OCI-LY7 (cell line): ENCODE data around the gene SAMD10. TPM values are rescaled to one million over a fixed set of nuclear protein-coding genes. Genes with fewer than 3 reads are reported as not detected.

Experiments used
- BruUV-seq: library from RNA; stranded (reverse); fragments of 400-500 nt; replicated peaks from 2 replicates; lab custom pipeline; 2021; lab: Mats Ljungman, UMichigan
- CTCF ChIA-PET: fragments of 300-600 bp; sonication (Branson Sonifier 250); formaldehyde crosslinking; loops from one replicate; lab custom pipeline; 2022; ENCODE audit warnings: antibody characterized with exemption; ENCODE audit not compliant: unreplicated experiment; lab: Charles Lee
- POLR2A ChIA-PET: fragments of 300-600 bp; sonication (Branson Sonifier 250); formaldehyde crosslinking; loops from one replicate; lab custom pipeline; 2022; ENCODE audit warnings: antibody characterized with exemption; lab: Charles Lee
- DNase-seq: peaks from one replicate; pipeline ENCODE4 v3.0.0-alpha.2; 2015; ENCODE audit warnings: low spot score
- H2AFZ ChIP-seq: fragments of 200-600 bp; sonication (generic), shearing (Covaris generic); 2 replicates; pipeline ENCODE4 v1.6.1; 2014; ENCODE audit warnings: mild to moderate bottlenecking, antibody characterized with exemption, low read length, moderate library complexity
- H3K27ac ChIP-seq: fragments of 200-600 bp; sonication (generic); 2 replicates; pipeline ENCODE4 v1.5.1; 2014; ENCODE audit warnings: mixed run types, low read depth, mild to moderate bottlenecking, moderate library complexity, low read length, inconsistent platforms; ENCODE audit not compliant: poor library complexity, severe bottlenecking
- H3K36me3 ChIP-seq: fragments of 200-600 bp; sonication (generic); 2 replicates; pipeline ENCODE4 v1.6.1; 2014; ENCODE audit warnings: mild to moderate bottlenecking, antibody characterized with exemption, low read length, moderate library complexity, mixed read lengths; ENCODE audit not compliant: insufficient read depth
- H3K4me1 ChIP-seq: fragments of 200-600 bp; sonication (generic); 2 replicates; pipeline ENCODE4 v1.5.1; 2014; ENCODE audit warnings: mild to moderate bottlenecking, low read length; ENCODE audit not compliant: insufficient read depth, poor library complexity, severe bottlenecking
- H3K4me2 ChIP-seq: fragments of 200-600 bp; sonication (generic); 2 replicates; pipeline ENCODE4 v1.6.1; 2014; ENCODE audit warnings: mild to moderate bottlenecking, low read length
- H3K4me3 ChIP-seq: fragments of 200-600 bp; sonication (generic); 2 replicates; pipeline ENCODE4 v1.5.1; 2014; ENCODE audit warnings: mild to moderate bottlenecking, low read depth, low read length; ENCODE audit not compliant: poor library complexity, severe bottlenecking
- H3K79me2 ChIP-seq: fragments of 200-600 bp; sonication (generic); 2 replicates; pipeline ENCODE4 v1.6.1; 2016; ENCODE audit warnings: low read depth, mild to moderate bottlenecking, low read length, moderate library complexity, mixed read lengths; ENCODE audit not compliant: insufficient read depth
- H3K9me2 ChIP-seq: fragments of 200-600 bp; sonication (generic); 2 replicates; pipeline ENCODE4 v1.6.1; 2016; ENCODE audit warnings: mild to moderate bottlenecking, low read length, mixed read lengths; ENCODE audit not compliant: insufficient read depth
- H3K9me3 ChIP-seq: fragments of 200-600 bp; sonication (generic); 2 replicates; pipeline ENCODE4 v1.6.1; 2014; ENCODE audit warnings: mild to moderate bottlenecking, mixed run types, low read length, mixed read lengths
- H4K20me1 ChIP-seq: fragments of 200-600 bp; sonication (generic); 2 replicates; pipeline ENCODE4 v1.6.1; 2014; ENCODE audit warnings: mild to moderate bottlenecking, antibody characterized with exemption, low read length, moderate library complexity, mixed read lengths; ENCODE audit not compliant: insufficient read depth
- EZH2phosphoT487 ChIP-seq: fragments of 200-600 bp; sonication (generic); IDR thresholded peaks from 2 replicates; pipeline ENCODE4 v1.6.1; 2018; ENCODE audit warnings: low read depth, borderline replicate concordance, mild to moderate bottlenecking, mixed run types, antibody characterized with exemption, low read length, moderate library complexity, mixed read lengths
- intact Hi-C: fragments of 100-400 bp; cut with micrococcal nuclease; formaldehyde crosslinking; loops from one replicate; pipeline ENCODE4 v1.10.0; 2022; ENCODE audit not compliant: unreplicated experiment
- total RNA-seq, 2 experiments: library from RNA; depleted of rRNA in 1 of 2; stranded (reverse); fragments of >200 nt in 1 of 2; shearing (Covaris generic) in 1 of 2; gene quantifications; 2 replicates each; pipeline ENCODE4 v1.2.3, GENCODE V29; 2014 to 2022
- TF ChIP-seq, protein P1 (sequence below): fragments of 200-600 bp; sonication (generic); conservative IDR thresholded peaks from 2 replicates; pipeline ENCODE4 v1.5.1; 2014; ENCODE audit warnings: mild to moderate bottlenecking, antibody characterized with exemption, low read length, moderate library complexity, mixed read lengths

The SAMD10 gene
- total RNA-seq, 2 experiments from 2014 or later: 11.9 to 12.0 TPM

DNA sequence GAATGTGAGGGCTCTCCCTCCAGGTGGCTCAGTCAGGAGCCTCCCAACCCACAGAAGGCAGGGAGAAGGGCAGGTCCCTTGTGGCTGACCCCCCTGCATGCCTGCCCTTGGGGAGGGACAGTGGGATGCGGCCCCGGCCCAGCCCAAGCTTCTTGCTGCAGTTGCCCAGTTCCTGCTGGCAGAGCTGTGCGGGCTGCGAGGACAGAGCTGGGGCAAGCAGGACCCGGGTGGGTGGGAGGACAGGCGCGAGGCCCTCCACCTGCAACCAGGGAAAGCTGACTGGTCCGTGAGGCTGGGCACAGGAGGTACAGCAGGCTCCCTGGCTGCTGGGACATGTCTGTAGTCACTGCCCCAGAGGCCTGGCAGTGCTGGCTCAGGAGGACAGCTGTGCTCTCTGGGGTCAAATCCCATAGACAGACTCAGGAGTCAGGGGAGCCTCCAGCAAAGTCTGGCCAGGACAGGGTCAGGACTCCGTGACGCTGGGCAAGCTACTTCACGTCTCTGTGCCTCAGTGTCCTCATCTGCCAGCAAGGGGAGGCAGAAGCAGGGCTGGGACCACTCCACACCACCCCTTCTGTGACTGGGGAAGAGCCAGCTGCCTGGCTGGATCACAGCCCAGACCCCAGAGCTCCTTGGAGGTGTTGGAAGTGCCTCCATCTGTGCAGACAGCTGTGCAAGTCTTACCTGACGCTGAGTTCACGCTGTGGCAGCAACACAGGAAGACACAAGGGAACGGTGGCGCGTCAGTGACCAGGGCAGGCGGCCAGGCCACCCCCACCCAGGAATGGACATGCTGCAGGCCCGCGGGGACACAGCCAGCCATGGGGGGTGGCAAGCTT, 36.3 kb downstream of the SAMD10 start:
- H4K20me1 ChIP-seq: no peaks in the 10 kb centered on the region
- H3K4me2 ChIP-seq: no peak overlapping the region
- H3K9me2 ChIP-seq: no peaks in the 10 kb centered on the region
- no peak overlapping the region for H3K27ac ChIP-seq
- 0 out of 2 replicates have a peak, but pooled peaks cover 6% of the 10 kb centered on the region for H3K79me2 ChIP-seq
- BruUV-seq: no TSS peak
- ChIA-PET CTCF (no interaction called here), POLR2A (interaction anchor here (0.7 kb wide), 1 partner anchor 24 kb away, joined by 3 read pairs; no protein-coding TSS in a partner anchor)
- no peak overlapping the region for H3K4me3 ChIP-seq
- TF ChIP-seq EZH2phosphoT487: no peak
- TF ChIP-seq, protein P1, sequence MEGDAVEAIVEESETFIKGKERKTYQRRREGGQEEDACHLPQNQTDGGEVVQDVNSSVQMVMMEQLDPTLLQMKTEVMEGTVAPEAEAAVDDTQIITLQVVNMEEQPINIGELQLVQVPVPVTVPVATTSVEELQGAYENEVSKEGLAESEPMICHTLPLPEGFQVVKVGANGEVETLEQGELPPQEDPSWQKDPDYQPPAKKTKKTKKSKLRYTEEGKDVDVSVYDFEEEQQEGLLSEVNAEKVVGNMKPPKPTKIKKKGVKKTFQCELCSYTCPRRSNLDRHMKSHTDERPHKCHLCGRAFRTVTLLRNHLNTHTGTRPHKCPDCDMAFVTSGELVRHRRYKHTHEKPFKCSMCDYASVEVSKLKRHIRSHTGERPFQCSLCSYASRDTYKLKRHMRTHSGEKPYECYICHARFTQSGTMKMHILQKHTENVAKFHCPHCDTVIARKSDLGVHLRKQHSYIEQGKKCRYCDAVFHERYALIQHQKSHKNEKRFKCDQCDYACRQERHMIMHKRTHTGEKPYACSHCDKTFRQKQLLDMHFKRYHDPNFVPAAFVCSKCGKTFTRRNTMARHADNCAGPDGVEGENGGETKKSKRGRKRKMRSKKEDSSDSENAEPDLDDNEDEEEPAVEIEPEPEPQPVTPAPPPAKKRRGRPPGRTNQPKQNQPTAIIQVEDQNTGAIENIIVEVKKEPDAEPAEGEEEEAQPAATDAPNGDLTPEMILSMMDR: no peak
- H3K4me1 ChIP-seq: peaks cover 15% of the 10 kb centered on the region
- H2AFZ ChIP-seq: no peak overlapping the region
- H3K36me3 ChIP-seq: peaks cover 58% of the 10 kb centered on the region
- DNase-seq: no peak
- intact Hi-C loops: no loop called here
- no peaks in the 10 kb centered on the region for H3K9me3 ChIP-seq

DNA sequence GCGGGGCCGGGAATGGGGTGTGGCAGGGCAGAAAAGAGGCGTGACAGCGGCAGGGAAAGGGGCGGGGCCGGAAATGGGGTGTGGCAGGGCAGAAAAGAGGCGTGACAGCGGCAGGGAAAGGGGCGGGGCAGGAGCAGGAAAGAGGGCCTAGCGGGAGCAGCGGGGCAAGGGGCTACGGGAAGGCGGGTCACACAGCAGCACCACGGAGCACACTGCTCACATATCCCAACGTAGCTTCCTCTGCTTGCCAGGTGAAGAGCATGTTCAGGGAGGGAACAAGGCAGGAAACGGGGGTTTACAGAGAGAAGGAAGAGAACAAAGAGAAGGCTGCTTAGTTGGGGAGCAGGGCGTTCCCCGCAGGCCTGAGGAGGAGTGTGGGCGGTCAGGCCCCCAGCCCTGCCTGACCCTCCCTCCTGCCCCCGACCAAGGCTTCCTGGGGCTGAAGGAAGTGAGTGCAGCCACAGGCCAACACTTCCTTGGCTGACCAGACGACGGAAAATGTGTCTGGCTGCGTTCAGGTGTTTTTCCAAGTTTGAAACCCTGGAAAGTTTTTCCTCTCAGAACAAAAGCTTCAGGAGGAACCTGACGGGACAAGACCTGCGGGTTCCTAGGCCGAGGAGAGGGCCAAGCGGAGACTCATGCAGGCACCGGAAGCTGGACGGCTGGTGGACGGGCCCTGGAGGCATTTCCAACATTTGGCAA, 37.0 kb downstream of the SAMD10 start:
- ChIA-PET POLR2A (no interaction called here), CTCF (no interaction called here)
- intact Hi-C loops: no loop called here
- TF ChIP-seq EZH2phosphoT487: no peak
- TF ChIP-seq, protein P1: no peak
- H3K4me3 ChIP-seq: no peak overlapping the region
- H2AFZ ChIP-seq: no peak overlapping the region
- peak; percentile 82 for DNase-seq
- no peaks in the 10 kb centered on the region for H3K9me3 ChIP-seq
- no TSS peak for BruUV-seq
- H3K36me3 ChIP-seq: peaks cover 65% of the 10 kb centered on the region
- peak overlapping the region; percentile 20 for H3K27ac ChIP-seq
- H4K20me1 ChIP-seq: no peaks in the 10 kb centered on the region
- peak overlapping the region; percentile 28; the same call in 1 of the 2 replicates for H3K4me2 ChIP-seq
- no peaks in the 10 kb centered on the region for H3K79me2 ChIP-seq
- H3K4me1 ChIP-seq: peaks cover 14% of the 10 kb centered on the region
- H3K9me2 ChIP-seq: no peaks in the 10 kb centered on the region
